Liver (tissue), 3 donors: ENCODE results near the gene IL17RD.

Experiments used
- CTCF ChIP-seq: fragments of 150-350 bp; IDR thresholded peaks from 2 replicates; pipeline ENCODE4 v1.5.1; 2017; ENCODE audit warnings: improper control_type of control experiment, low read depth, low read length; ENCODE audit not compliant: missing input control
- FOXA1 ChIP-seq: IDR thresholded peaks from 2 replicates; pipeline ENCODE4 v1.6.1; 2016; ENCODE audit warnings: antibody characterized with exemption
- FOXA2 ChIP-seq: IDR thresholded peaks from 2 replicates; pipeline ENCODE4 v1.6.1; 2016; ENCODE audit warnings: antibody characterized with exemption
- GABPA ChIP-seq, 2 donors: IDR thresholded peaks in 1 of 2; conservative IDR thresholded peaks in 1 of 2; 2 replicates each; pipeline ENCODE4 v1.6.1; 2016; ENCODE audit warnings: antibody characterized with exemption in 2 of 2, mild to moderate bottlenecking in 1 of 2, moderate library complexity in 1 of 2
- HNF4A ChIP-seq, 2 donors: conservative IDR thresholded peaks; 2 replicates each; pipeline ENCODE4 v1.6.1; 2016; ENCODE audit warnings: antibody characterized with exemption in 2 of 2, mild to moderate bottlenecking in 2 of 2
- HNF4G ChIP-seq: IDR thresholded peaks from 2 replicates; pipeline ENCODE4 v1.6.1; 2016; ENCODE audit warnings: antibody characterized with exemption
- JUND ChIP-seq, 2 donors: IDR thresholded peaks; 2 replicates each; pipeline ENCODE4 v1.6.1; 2016; ENCODE audit warnings: antibody characterized with exemption in 2 of 2
- RAD21 ChIP-seq, 2 donors: IDR thresholded peaks; 2 replicates each; pipeline ENCODE4 v1.6.1; 2016; ENCODE audit warnings: antibody characterized with exemption in 2 of 2, mild to moderate bottlenecking in 2 of 2
- RXRA ChIP-seq, 2 donors: IDR thresholded peaks; 2 replicates each; pipeline ENCODE4 v1.6.1; 2017 to 2018; ENCODE audit warnings: antibody characterized with exemption in 2 of 2, mild to moderate bottlenecking in 1 of 2
- TAF1 ChIP-seq: conservative IDR thresholded peaks from 2 replicates; pipeline ENCODE4 v1.6.1; 2016; ENCODE audit warnings: antibody characterized with exemption, mild to moderate bottlenecking
- YY1 ChIP-seq: IDR thresholded peaks from 2 replicates; pipeline ENCODE4 v1.6.1; 2016; ENCODE audit warnings: antibody characterized with exemption, mild to moderate bottlenecking
- ZBTB33 ChIP-seq: IDR thresholded peaks from 2 replicates; pipeline ENCODE4 v1.6.1; 2016; ENCODE audit warnings: antibody characterized with exemption
- TF ChIP-seq, protein P1 (sequence below): IDR thresholded peaks from 2 replicates; pipeline ENCODE4 v1.6.1; 2016; ENCODE audit warnings: antibody characterized with exemption
- donor health status: healthy.
- donor health status: healthy.

- TF ChIP-seq YY1 (no peak), FOXA1 (no peak), CTCF (no peak), TAF1 (no peak), RAD21 (IDR thresholded peaks at IDR 0.05) (no peak), FOXA2 (no peak), HNF4A (conservative IDR thresholded peaks at IDR 0.05) (no peak), RXRA (IDR thresholded peaks at IDR 0.05) (no peak), ZBTB33 (no peak), JUND (IDR thresholded peaks at IDR 0.05) (no peak), GABPA (IDR thresholded peaks at IDR 0.05 in 1 of 2, conservative IDR thresholded peaks at IDR 0.05 in 1 of 2) (no peak), HNF4G (no peak)
- TF ChIP-seq, protein P1, sequence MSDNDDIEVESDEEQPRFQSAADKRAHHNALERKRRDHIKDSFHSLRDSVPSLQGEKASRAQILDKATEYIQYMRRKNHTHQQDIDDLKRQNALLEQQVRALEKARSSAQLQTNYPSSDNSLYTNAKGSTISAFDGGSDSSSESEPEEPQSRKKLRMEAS, result no peak
These were observed 7.6 kb downstream of the IL17RD start for GRCh38 chr3:57157545-57157944.
